GM12873 (cell line): ENCODE measurements around the gene PLXND1.

Experiments used
- TF ChIP-seq, protein P1 (sequence below): IDR thresholded peaks from 2 replicates; pipeline ENCODE4 v1.5.1; 2012; ENCODE audit warnings: low read depth, mild to moderate bottlenecking, moderate library complexity, low read length, control low read depth; ENCODE audit not compliant: insufficient read depth; ENCODE audit errors: missing control alignments

PLXND1 gene

DNA sequence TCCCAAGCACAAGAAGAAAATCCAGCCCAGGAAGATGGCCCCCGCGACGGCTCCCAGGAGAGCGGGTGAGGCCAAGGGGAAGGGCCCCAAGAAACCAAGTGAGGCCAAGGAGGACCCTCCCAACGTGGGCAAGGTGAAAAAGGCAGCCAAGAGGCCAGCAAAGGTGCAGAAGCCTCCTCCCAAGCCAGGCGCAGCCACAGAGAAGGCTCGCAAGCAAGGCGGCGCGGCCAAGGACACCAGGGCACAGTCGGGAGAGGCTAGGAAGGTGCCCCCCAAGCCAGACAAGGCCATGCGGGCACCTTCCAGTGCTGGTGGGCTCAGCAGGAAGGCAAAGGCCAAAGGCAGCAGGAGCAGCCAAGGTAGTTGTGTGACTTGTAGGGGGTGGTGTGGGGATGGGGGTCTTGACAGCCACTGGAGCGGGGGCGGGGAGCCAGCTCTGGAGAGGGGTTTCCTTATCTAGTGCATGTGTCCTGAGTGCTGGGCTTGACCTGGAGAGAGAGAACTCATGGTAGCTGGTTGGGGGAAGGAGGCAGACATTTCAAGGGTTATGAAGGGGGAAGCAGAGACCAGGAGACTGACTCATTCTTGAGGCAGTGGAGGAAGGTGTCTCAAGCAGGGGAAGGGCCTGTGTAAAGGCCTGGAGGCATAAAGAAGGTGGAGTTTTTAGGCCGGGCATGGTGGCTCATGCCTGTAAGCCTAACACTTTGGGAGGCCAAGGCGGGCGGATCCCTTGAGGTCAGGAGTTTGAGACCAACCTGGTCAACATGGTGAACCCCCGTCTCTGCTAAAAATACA lies 57.3 kb downstream of the PLXND1 start:
- TF ChIP-seq, protein P1, sequence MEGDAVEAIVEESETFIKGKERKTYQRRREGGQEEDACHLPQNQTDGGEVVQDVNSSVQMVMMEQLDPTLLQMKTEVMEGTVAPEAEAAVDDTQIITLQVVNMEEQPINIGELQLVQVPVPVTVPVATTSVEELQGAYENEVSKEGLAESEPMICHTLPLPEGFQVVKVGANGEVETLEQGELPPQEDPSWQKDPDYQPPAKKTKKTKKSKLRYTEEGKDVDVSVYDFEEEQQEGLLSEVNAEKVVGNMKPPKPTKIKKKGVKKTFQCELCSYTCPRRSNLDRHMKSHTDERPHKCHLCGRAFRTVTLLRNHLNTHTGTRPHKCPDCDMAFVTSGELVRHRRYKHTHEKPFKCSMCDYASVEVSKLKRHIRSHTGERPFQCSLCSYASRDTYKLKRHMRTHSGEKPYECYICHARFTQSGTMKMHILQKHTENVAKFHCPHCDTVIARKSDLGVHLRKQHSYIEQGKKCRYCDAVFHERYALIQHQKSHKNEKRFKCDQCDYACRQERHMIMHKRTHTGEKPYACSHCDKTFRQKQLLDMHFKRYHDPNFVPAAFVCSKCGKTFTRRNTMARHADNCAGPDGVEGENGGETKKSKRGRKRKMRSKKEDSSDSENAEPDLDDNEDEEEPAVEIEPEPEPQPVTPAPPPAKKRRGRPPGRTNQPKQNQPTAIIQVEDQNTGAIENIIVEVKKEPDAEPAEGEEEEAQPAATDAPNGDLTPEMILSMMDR, result no peak

- TF ChIP-seq, protein P1, result no peak
These were observed 58.1 kb downstream of the PLXND1 start for GRCh38 chr3:129548104-129548965.

DNA sequence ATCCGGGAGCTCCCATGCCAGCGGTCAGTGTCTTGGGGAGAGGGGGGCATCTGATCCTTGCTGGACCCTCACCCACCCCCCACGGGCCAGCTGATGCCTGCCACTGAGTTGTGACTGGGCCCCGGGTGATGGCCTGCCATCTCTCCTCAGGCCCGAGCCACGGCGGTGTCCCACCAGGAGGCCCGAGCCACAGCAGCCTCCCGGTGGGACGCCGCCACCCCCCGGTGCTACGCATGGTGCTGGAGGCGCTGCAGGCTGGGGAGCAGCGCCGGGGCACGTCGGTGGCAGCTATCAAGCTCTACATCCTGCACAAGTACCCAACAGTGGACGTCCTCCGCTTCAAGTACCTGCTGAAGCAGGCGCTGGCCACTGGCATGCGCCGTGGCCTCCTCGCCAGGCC lies 59.2 kb downstream of the PLXND1 start:
- TF ChIP-seq, protein P1, result no peak

- TF ChIP-seq, protein P1, result no peak
These were observed 62.5 kb downstream of the PLXND1 start for GRCh38 chr3:129543999-129544398.

GRCh38 chr3:129543156-129543790 lies 63.2 kb downstream of the PLXND1 start, which contains the start of gene H1-8:
Gene H1-8, plus strand, starts transcription at chr3:129543175. Its CDS starts 44 bp downstream, at chr3:129543219.
- TF ChIP-seq, protein P1, result no peak

DNA sequence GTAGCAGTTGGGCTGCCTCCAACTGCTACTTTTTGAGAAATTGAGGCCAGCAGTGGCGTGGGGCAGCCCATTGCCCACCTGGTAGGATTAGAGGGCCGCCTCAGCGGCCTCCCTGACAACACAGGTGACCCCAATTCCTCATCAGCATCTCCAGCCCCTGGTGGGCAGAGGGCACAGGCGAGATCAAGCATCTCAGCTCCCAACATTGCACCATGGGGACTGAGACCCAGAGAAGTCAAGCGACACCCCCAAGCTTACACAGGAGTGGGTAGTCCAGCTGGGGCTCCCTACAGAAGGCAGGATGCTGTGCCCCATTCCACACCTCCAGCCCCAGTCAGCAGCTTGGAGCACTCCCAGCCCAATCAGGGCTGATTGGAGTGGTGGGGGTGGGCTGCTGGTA lies 63.7 kb downstream of the PLXND1 start:
- TF ChIP-seq, protein P1, result no peak
